HCT116 (cell line): ENCODE measurements around the gene TUBA4B. TPM values are rescaled to one million over a fixed set of nuclear protein-coding genes. Genes with fewer than 3 reads are reported as not detected.
A peak's percentile ranks its signal among the peaks of the same experiment; 100 is the strongest.

Experiments
- ATAC-seq: fragments of 200-7000 bp; cut with Tn5 transposase; 2 replicates; pipeline ENCODE4 v1.9.1; 2020; ENCODE audit warnings: mild to moderate bottlenecking, moderate library complexity
- BruUV-seq: library from RNA; stranded (reverse); fragments of 400-500 nt; replicated peaks from 2 replicates; lab custom pipeline; 2021; lab: Mats Ljungman, UMichigan
- CTCF ChIA-PET: fragments of 300-600 bp; sonication (Branson Sonifier 250); formaldehyde crosslinking; loops from one replicate; lab custom pipeline; 2021; ENCODE audit warnings: antibody characterized with exemption; lab: Charles Lee
- POLR2A ChIA-PET: fragments of 300-600, 350-600 bp; sonication (Branson Sonifier 250); formaldehyde crosslinking; loops from one replicate; lab custom pipeline; 2021; ENCODE audit warnings: antibody characterized with exemption; lab: Charles Lee
- RAD21 ChIA-PET, 2 experiments: fragments of 300-600 bp; sonication (Branson Sonifier 250); formaldehyde crosslinking; loops; one replicate each; lab custom pipeline; 2023; ENCODE audit warnings: low total read pairs in 2 of 2; ENCODE audit not compliant: uncharacterized antibody in 2 of 2, unreplicated experiment in 2 of 2, low non-redundant PET in 1 of 2; lab: Charles Lee
- DNase-seq: peaks from one replicate; pipeline ENCODE4 v3.0.0-alpha.2; 2010; ENCODE audit warnings: low read depth, low spot score
- H2AFZ ChIP-seq: fragments of 200-600 bp; shearing (Covaris generic), sonication (generic); 2 replicates; pipeline ENCODE4 v1.6.1; 2017; ENCODE audit warnings: low read depth, mixed run types, mixed read lengths, antibody characterized with exemption, low read length; ENCODE audit not compliant: poor library complexity, severe bottlenecking
- H3K27ac ChIP-seq: 2 replicates; pipeline ENCODE4 v1.5.1; 2012; ENCODE audit warnings: low read depth, low read length
- H3K27me3 ChIP-seq: fragments of 200-600 bp; sonication (generic); 2 replicates; pipeline ENCODE4 v1.6.1; 2016; ENCODE audit warnings: mixed run types, low read length, mixed read lengths; ENCODE audit not compliant: insufficient read depth
- H3K36me3 ChIP-seq, 2 experiments: fragments of 200-500 bp in 1 of 2; fragments of 200-600 bp in 1 of 2; sonication (Bioruptor generic) in 1 of 2; sonication (generic) in 1 of 2; 2 replicates each; pipeline versions ENCODE4 v1.5.1 to v1.6.1; 2014 to 2016; ENCODE audit warnings: low read length in 2 of 2, inconsistent platforms in 1 of 2, mixed read lengths in 1 of 2, mixed run types in 1 of 2; ENCODE audit not compliant: insufficient read depth in 2 of 2, control insufficient read depth in 1 of 2
- H3K4me1 ChIP-seq, 2 experiments: fragments of 200-600 bp in 1 of 2; sonication (generic) in 1 of 2; 2 replicates each; pipeline versions ENCODE4 v1.5.1 to v1.6.1; 2012 to 2017; ENCODE audit warnings: low read length in 2 of 2, inconsistent platforms in 1 of 2, mild to moderate bottlenecking in 1 of 2, mixed read lengths in 1 of 2, mixed run types in 1 of 2, moderate library complexity in 1 of 2; ENCODE audit not compliant: insufficient read depth in 2 of 2, control insufficient read depth in 1 of 2
- H3K4me2 ChIP-seq: fragments of 200-600 bp; sonication (generic); 2 replicates; pipeline ENCODE4 v1.6.1; 2017; ENCODE audit warnings: mixed run types, low read length, mixed read lengths
- H3K4me3 ChIP-seq, 2 experiments: fragments of 200-600 bp in 1 of 2; sonication (generic) in 1 of 2; replicated peaks in 1 of 2; 2 replicates each; pipeline ENCODE4 v1.5.1; 2011 to 2016; ENCODE audit warnings: low read length in 2 of 2, control low read depth in 1 of 2, low read depth in 1 of 2, mild to moderate bottlenecking in 1 of 2, mixed read lengths in 1 of 2, mixed run types in 1 of 2
- H3K79me2 ChIP-seq: fragments of 200-600 bp; sonication (generic); 2 replicates; pipeline ENCODE4 v1.6.1; 2017; ENCODE audit warnings: mild to moderate bottlenecking, mixed run types, low read length, moderate library complexity, mixed read lengths; ENCODE audit not compliant: insufficient read depth
- H3K9ac ChIP-seq: fragments of 200-600 bp; sonication (generic); 2 replicates; pipeline ENCODE4 v1.6.1; 2016; ENCODE audit warnings: low read length, mixed read lengths
- H3K9me2 ChIP-seq: fragments of 200-600 bp; sonication (generic), shearing (Covaris generic); 2 replicates; pipeline ENCODE4 v1.6.1; 2017; ENCODE audit warnings: mixed run types, mild to moderate bottlenecking, moderate library complexity; ENCODE audit not compliant: insufficient read depth
- H3K9me3 ChIP-seq, 2 experiments: fragments of 200-500 bp in 1 of 2; fragments of 200-600 bp in 1 of 2; sonication (Bioruptor generic) in 1 of 2; sonication (generic) in 1 of 2; 2 replicates each; pipeline ENCODE4 v1.6.1; 2014 to 2017; ENCODE audit warnings: low read length in 2 of 2, mixed read lengths in 2 of 2, inconsistent platforms in 1 of 2, low read depth in 1 of 2, mild to moderate bottlenecking in 1 of 2, mixed run types in 1 of 2, moderate library complexity in 1 of 2; ENCODE audit not compliant: control insufficient read depth in 1 of 2, insufficient read depth in 1 of 2
- H4K20me1 ChIP-seq: fragments of 200-600 bp; sonication (generic), shearing (Covaris generic); 2 replicates; pipeline ENCODE4 v1.6.1; 2017; ENCODE audit warnings: mixed run types, mild to moderate bottlenecking, moderate library complexity; ENCODE audit not compliant: insufficient read depth
- CBX3 ChIP-seq: IDR thresholded peaks from 2 replicates; pipeline ENCODE4 v1.6.1; 2012; ENCODE audit warnings: low read depth
- EGR1 ChIP-seq: IDR thresholded peaks from 2 replicates; pipeline ENCODE4 v1.6.1; 2012; ENCODE audit warnings: low read depth
- ELF1 ChIP-seq: IDR thresholded peaks from 2 replicates; pipeline ENCODE4 v1.6.1; 2012; ENCODE audit warnings: low read depth, borderline replicate concordance
- EZH2phosphoT487 ChIP-seq: fragments of 200-600 bp; IDR thresholded peaks from 2 replicates; pipeline ENCODE4 v1.6.1; 2018; ENCODE audit warnings: antibody characterized with exemption, borderline replicate concordance
- FOSL1 ChIP-seq: IDR thresholded peaks from 2 replicates; pipeline ENCODE4 v1.6.1; 2012; ENCODE audit warnings: low read depth
- JUND ChIP-seq: IDR thresholded peaks from 2 replicates; pipeline ENCODE4 v1.6.1; 2012
- POLR2A ChIP-seq: IDR thresholded peaks from 2 replicates; pipeline ENCODE4 v1.7.0; 2011; ENCODE audit warnings: borderline replicate concordance; ENCODE audit not compliant: insufficient read depth, insufficient read length; ENCODE audit errors: extremely low read depth
- POLR2AphosphoS5 ChIP-seq: IDR thresholded peaks from 2 replicates; pipeline ENCODE4 v1.6.1; 2011; ENCODE audit warnings: mild to moderate bottlenecking, low read depth, low read length, moderate library complexity
- RAD21 ChIP-seq: IDR thresholded peaks from 2 replicates; pipeline ENCODE4 v1.6.1; 2012; ENCODE audit warnings: low read depth, mild to moderate bottlenecking
- SIN3A ChIP-seq: IDR thresholded peaks from 2 replicates; pipeline ENCODE4 v1.6.1; 2012; ENCODE audit warnings: low read depth
- SP1 ChIP-seq: IDR thresholded peaks from 2 replicates; pipeline ENCODE4 v1.6.1; 2012; ENCODE audit warnings: low read depth
- TCF7L2 ChIP-seq: IDR thresholded peaks from 2 replicates; pipeline ENCODE4 v1.7.0; 2011; ENCODE audit warnings: borderline replicate concordance, inconsistent platforms; ENCODE audit not compliant: insufficient read depth, insufficient read length; ENCODE audit errors: extremely low read depth
- ZNF274 ChIP-seq: fragments of 200-500 bp; sonication (Bioruptor generic); IDR thresholded peaks from 2 replicates; pipeline ENCODE4 v1.6.1; 2014; ENCODE audit warnings: mild to moderate bottlenecking, low read depth, low read length, inconsistent platforms
- intact Hi-C: fragments of 100-400 bp; cut with micrococcal nuclease; formaldehyde crosslinking; loops from 2 replicates; pipeline ENCODE4 v1.10.0; 2022
- total RNA-seq: library from RNA; stranded (reverse); gene quantifications from one replicate; pipeline ENCODE4 v1.2.1, GENCODE V29; 2021; ENCODE audit not compliant: unreplicated experiment
- TF ChIP-seq, protein P1 (sequence below): IDR thresholded peaks from 2 replicates; pipeline ENCODE4 v1.6.1; 2012; ENCODE audit warnings: low read depth
- TF ChIP-seq, protein P2 (sequence below), 3 experiments: fragments of 200-600 bp in 1 of 3; sonication (generic) in 1 of 3; IDR thresholded peaks in 2 of 3; conservative IDR thresholded peaks in 1 of 3; 2 replicates each; pipeline ENCODE4 v1.5.1; 2012 to 2017; ENCODE audit warnings: low read depth in 2 of 3, low read length in 2 of 3, antibody characterized with exemption in 1 of 3, borderline replicate concordance in 1 of 3, control low read depth in 1 of 3, mild to moderate bottlenecking in 1 of 3, mixed read lengths in 1 of 3, mixed run types in 1 of 3, moderate library complexity in 1 of 3; ENCODE audit not compliant: insufficient read depth in 1 of 3
- TF ChIP-seq, protein P3 (sequence below): IDR thresholded peaks from 2 replicates; pipeline ENCODE4 v1.6.1; 2012
- TF ChIP-seq, protein P4 (sequence below): IDR thresholded peaks from 2 replicates; pipeline ENCODE4 v1.6.1; 2012
- TF ChIP-seq, protein P5 (sequence below): IDR thresholded peaks from 2 replicates; pipeline ENCODE4 v1.6.1; 2011; ENCODE audit warnings: mild to moderate bottlenecking, low read length, moderate library complexity; ENCODE audit not compliant: insufficient replicate concordance; ENCODE audit errors: extremely low read depth

The TUBA4B gene
- total RNA-seq, 1 experiment from 2014 or later = not detected

DNA sequence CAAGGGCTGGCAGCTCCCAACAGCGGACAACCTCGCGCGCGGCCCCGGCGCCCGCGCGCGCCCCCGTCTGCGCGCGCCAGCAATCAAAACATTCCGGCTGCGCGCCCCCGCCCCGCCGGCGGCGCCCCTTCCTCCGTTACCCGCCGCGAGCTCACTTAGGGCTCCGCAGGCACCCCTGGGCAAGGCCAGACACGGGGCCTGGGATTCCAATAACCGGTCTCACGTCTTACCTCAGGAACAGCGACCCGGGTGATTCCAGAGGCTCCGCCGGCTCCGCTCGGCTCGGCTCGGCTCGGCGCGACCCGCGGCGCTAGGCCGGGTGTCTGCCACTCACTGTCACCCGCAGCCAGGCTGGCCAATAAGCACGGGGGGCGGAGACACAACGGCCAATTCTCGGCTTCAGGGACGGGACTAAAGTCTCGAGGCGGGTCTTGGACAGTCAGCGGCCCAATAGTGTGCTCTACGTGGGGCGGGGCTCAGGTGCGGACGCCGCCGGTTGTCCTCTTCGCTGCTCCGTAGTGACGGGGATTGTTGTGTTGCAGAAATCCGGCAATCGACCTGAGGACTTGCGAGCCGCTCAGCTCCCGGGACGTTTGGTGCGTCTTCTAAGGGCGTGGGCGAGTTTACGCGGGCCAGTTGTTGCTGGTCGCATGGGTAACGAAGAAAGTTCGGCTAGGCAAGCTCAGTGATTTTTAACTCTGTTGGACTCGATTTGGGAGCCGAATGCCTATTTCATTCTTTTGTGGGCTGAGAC is 23.6 kb upstream of the TUBA4B start, which contains the start of the genes ANKZF1 and ATG9A:
Gene ANKZF1 (plus strand): TSS at position 502 of the 754 bp plus-strand sequence. CDS start 452 bp downstream, outside the sequence.
Gene ATG9A (minus strand): TSS at position 332 of the 754 bp plus-strand sequence. CDS start 1,612 bp downstream, outside the sequence.
- DNase-seq (peak; percentile 96), ATAC-seq (peak; percentile 98)
- Histone ChIP-seq H3K36me3 (peaks cover 21 to 35% of the 10 kb centered on the region in 2 experiments; a peak in 3 of 4 replicates), H3K79me2 (peaks cover 27% of the 10 kb centered on the region), H4K20me1 (no peaks in the 10 kb centered on the region), H3K27me3 (no peaks in the 10 kb centered on the region), H3K9me3 (no peaks in the 10 kb centered on the region), H2AFZ (no peak within 1 kb of the TSS), H3K9ac (peak within 1 kb of the TSS; percentile 85), H3K4me2 (peak within 1 kb of the TSS; percentile 95), H3K27ac (peak within 1 kb of the TSS; percentile 78), H3K4me3 (peak within 1 kb of the TSS; percentile 79 to 98), H3K4me1 (peaks cover 6 to 18% of the 10 kb centered on the region in 2 experiments; a peak in 3 of 4 replicates), H3K9me2 (no peaks in the 10 kb centered on the region)
- ChIA-PET POLR2A (interaction anchor here (1.0 to 1.9 kb wide), 4 partner anchors 16 to 45 kb away, joined by 3 to 7 read pairs (median 4); partner anchors contain the start of genes GLB1L and STK16), RAD21 (no interaction called here), CTCF (interaction anchor here (0.9 to 2.4 kb wide), 3 partner anchors 45 to 249 kb away, joined by 3 to 12 read pairs (median 3); no protein-coding TSS in a partner anchor)
- no TSS peak for BruUV-seq
- intact Hi-C loops = loop anchor here (1.0 to 5.0 kb wide), 2 partner anchors 45 to 68 kb away; no protein-coding TSS in a partner anchor
- TF ChIP-seq, protein P1, sequence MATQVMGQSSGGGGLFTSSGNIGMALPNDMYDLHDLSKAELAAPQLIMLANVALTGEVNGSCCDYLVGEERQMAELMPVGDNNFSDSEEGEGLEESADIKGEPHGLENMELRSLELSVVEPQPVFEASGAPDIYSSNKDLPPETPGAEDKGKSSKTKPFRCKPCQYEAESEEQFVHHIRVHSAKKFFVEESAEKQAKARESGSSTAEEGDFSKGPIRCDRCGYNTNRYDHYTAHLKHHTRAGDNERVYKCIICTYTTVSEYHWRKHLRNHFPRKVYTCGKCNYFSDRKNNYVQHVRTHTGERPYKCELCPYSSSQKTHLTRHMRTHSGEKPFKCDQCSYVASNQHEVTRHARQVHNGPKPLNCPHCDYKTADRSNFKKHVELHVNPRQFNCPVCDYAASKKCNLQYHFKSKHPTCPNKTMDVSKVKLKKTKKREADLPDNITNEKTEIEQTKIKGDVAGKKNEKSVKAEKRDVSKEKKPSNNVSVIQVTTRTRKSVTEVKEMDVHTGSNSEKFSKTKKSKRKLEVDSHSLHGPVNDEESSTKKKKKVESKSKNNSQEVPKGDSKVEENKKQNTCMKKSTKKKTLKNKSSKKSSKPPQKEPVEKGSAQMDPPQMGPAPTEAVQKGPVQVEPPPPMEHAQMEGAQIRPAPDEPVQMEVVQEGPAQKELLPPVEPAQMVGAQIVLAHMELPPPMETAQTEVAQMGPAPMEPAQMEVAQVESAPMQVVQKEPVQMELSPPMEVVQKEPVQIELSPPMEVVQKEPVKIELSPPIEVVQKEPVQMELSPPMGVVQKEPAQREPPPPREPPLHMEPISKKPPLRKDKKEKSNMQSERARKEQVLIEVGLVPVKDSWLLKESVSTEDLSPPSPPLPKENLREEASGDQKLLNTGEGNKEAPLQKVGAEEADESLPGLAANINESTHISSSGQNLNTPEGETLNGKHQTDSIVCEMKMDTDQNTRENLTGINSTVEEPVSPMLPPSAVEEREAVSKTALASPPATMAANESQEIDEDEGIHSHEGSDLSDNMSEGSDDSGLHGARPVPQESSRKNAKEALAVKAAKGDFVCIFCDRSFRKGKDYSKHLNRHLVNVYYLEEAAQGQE = no peak
- TF ChIP-seq, protein P2, sequence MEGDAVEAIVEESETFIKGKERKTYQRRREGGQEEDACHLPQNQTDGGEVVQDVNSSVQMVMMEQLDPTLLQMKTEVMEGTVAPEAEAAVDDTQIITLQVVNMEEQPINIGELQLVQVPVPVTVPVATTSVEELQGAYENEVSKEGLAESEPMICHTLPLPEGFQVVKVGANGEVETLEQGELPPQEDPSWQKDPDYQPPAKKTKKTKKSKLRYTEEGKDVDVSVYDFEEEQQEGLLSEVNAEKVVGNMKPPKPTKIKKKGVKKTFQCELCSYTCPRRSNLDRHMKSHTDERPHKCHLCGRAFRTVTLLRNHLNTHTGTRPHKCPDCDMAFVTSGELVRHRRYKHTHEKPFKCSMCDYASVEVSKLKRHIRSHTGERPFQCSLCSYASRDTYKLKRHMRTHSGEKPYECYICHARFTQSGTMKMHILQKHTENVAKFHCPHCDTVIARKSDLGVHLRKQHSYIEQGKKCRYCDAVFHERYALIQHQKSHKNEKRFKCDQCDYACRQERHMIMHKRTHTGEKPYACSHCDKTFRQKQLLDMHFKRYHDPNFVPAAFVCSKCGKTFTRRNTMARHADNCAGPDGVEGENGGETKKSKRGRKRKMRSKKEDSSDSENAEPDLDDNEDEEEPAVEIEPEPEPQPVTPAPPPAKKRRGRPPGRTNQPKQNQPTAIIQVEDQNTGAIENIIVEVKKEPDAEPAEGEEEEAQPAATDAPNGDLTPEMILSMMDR (IDR thresholded peaks at IDR 0.05 in 2 of 3, conservative IDR thresholded peaks at IDR 0.05 in 1 of 3; ENCODE audit: borderline replicate concordance in 1 of 3, insufficient read depth in 1 of 3, low read depth in 2 of 3, low read length in 2 of 3) = no peak
- no peak for TF ChIP-seq RAD21
- TF ChIP-seq, protein P3, sequence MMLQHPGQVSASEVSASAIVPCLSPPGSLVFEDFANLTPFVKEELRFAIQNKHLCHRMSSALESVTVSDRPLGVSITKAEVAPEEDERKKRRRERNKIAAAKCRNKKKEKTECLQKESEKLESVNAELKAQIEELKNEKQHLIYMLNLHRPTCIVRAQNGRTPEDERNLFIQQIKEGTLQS = no peak
- no peak for TF ChIP-seq FOSL1
- no peak for TF ChIP-seq TCF7L2
- no peak for TF ChIP-seq EZH2phosphoT487
- TF ChIP-seq, protein P4, sequence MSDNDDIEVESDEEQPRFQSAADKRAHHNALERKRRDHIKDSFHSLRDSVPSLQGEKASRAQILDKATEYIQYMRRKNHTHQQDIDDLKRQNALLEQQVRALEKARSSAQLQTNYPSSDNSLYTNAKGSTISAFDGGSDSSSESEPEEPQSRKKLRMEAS = peak; percentile 77
- no peak for TF ChIP-seq CBX3
- no peak for TF ChIP-seq ZNF274
- peak; percentile 95 for TF ChIP-seq POLR2AphosphoS5
- peak; percentile 78 for TF ChIP-seq POLR2A
- peak; percentile 85 for TF ChIP-seq EGR1
- no peak; the same call in 1 of the 2 replicates for TF ChIP-seq JUND
- TF ChIP-seq, protein P5, sequence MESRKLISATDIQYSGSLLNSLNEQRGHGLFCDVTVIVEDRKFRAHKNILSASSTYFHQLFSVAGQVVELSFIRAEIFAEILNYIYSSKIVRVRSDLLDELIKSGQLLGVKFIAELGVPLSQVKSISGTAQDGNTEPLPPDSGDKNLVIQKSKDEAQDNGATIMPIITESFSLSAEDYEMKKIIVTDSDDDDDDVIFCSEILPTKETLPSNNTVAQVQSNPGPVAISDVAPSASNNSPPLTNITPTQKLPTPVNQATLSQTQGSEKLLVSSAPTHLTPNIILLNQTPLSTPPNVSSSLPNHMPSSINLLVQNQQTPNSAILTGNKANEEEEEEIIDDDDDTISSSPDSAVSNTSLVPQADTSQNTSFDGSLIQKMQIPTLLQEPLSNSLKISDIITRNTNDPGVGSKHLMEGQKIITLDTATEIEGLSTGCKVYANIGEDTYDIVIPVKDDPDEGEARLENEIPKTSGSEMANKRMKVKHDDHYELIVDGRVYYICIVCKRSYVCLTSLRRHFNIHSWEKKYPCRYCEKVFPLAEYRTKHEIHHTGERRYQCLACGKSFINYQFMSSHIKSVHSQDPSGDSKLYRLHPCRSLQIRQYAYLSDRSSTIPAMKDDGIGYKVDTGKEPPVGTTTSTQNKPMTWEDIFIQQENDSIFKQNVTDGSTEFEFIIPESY = peak; percentile 76
- no peak for TF ChIP-seq ELF1
- TF ChIP-seq SP1 = peak; percentile 98
- TF ChIP-seq SIN3A = peak; percentile 97
